Activated CD4-positive, alpha-beta memory T cell treated with anti-CD3 and anti-CD28 coated beads for 36 hours (primary cell): ENCODE measurements around the gene ABCC4. TPM values are rescaled to one million over a fixed set of nuclear protein-coding genes. Genes with fewer than 3 reads are reported as not detected.
"Not testable (repeated sequence)": the region's sequence is repeated elsewhere in the genome, so short reads cannot be mapped to it uniquely, and the experiment has no call there.

ENCODE experiments used
- CTCF ChIA-PET: fragments of 350-600 bp; sonication (Branson Sonifier 250); formaldehyde crosslinking; loops from one replicate; lab custom pipeline; 2021; ENCODE audit warnings: antibody characterized with exemption, inconsistent platforms; lab: Charles Lee
- POLR2A ChIA-PET: fragments of 350-600 bp; sonication (Branson Sonifier 250); formaldehyde crosslinking; loops from one replicate; lab custom pipeline; 2021; ENCODE audit warnings: antibody characterized with exemption; lab: Charles Lee
- DNase-seq: peaks from one replicate; pipeline ENCODE4 v3.0.0-alpha.2; 2020
- H3K27ac Mint-ChIP-seq: one replicate; pipeline ENCODE4 v1.8.0; 2021; ENCODE audit warnings: mixed read lengths
- H3K27me3 Mint-ChIP-seq: one replicate; pipeline ENCODE4 v1.8.0; 2021; ENCODE audit warnings: mixed read lengths
- H3K36me3 Mint-ChIP-seq: one replicate; pipeline ENCODE4 v1.8.0; 2021; ENCODE audit warnings: mixed read lengths
- H3K4me1 Mint-ChIP-seq: one replicate; pipeline ENCODE4 v1.8.0; 2021; ENCODE audit warnings: low read depth, mixed read lengths
- H3K4me3 Mint-ChIP-seq: one replicate; pipeline ENCODE4 v1.8.0; 2021; ENCODE audit warnings: mild to moderate bottlenecking, mixed read lengths
- H3K9me3 Mint-ChIP-seq: one replicate; pipeline ENCODE4 v1.8.0; 2021; ENCODE audit warnings: mixed read lengths
- intact Hi-C: fragments of 100-400 bp; cut with micrococcal nuclease; formaldehyde crosslinking; loops from one replicate; pipeline ENCODE4 v1.15.1; 2023
- total RNA-seq, 2 experiments: library from RNA; stranded (reverse); gene quantifications; one replicate each; pipeline ENCODE4 v1.2.3, GENCODE V29; 2021

The ABCC4 gene
- total RNA-seq, 2 experiments from 2014 or later: 6.9 to 8.7 TPM

DNA sequence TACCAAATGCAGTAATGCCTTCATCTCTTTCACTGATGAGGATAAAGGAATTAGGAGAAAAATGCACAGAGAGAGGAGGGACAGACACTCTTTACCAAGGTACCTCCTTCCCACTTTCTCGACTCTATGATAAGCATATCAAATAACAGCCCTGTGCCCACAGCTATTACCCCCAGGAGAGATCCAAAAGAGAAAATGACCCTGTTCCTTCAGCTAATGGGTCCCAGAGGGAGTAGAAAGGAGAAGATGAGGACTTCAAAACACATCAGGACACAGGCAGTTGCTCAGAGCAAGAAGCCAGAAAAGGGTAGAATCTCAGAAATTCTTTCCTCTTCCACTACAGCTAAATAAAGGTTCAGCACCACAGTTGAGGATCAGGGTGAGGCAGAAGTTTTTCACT, 80.6 kb downstream of the ABCC4 start:
- Mint-ChIP-seq H3K4me3 (no peak overlapping the region), H3K27me3 (no peaks in the 10 kb centered on the region), H3K4me1 (no peaks in the 10 kb centered on the region), H3K27ac (no peak overlapping the region), H3K36me3 (peaks cover 2% of the 10 kb centered on the region), H3K9me3 (no peaks in the 10 kb centered on the region)
- no peak for DNase-seq
- CTCF ChIA-PET: interaction anchor here (1.8 kb wide), 1 partner anchor 31 kb away, joined by 5 read pairs; no protein-coding TSS in a partner anchor
- POLR2A ChIA-PET: no interaction called here
- intact Hi-C loops: no loop called here

DNA sequence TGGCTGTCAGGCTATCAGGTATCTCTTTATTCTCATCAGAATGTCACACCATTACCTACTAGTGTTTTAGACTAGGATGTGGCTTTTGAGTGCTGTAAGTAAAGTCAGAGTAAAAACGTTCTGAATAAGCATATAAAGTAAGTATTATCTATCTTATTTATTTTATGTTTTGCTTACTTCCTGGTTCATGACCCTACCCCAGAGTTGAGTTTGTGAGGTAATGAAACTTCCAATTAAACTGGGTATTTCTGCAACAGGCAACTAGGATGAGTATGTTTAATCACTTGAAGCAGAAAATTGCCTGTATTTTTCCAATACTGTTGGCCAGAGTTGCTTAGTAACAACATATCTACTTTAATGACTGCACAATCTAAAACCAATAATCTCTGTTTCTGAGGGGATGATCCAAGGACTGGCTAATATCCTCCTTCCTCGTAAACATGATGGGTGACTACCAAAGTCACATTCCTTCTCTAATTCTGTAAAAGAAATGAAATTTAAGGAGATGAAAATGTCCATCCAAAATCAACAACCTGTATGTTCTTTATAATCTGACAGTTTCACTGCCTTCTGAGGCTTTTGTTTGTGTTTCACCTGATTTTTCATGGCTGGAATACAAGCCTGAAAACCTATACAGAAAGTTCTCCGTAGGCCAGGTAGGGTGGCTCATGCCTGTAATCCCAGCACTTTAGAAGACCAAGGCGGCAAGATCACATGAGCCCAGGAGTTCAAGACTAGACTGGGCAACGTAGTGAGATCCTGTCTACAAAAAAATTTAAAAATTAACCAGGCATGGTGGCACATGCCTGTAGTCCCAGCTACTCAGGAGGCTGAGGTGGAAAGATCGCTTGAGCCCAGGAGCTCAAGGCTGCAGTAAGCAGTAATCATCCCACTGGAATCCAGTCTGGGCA, 83.1 kb downstream of the ABCC4 start:
- H3K36me3 Mint-ChIP-seq: peaks cover 4% of the 10 kb centered on the region
- H3K27ac Mint-ChIP-seq: no peak overlapping the region
- CTCF ChIA-PET: no interaction called here
- DNase-seq: no peak
- H3K4me3 Mint-ChIP-seq: no peak overlapping the region
- H3K4me1 Mint-ChIP-seq: no peaks in the 10 kb centered on the region
- intact Hi-C loops: no loop called here
- H3K9me3 Mint-ChIP-seq: no peaks in the 10 kb centered on the region
- POLR2A ChIA-PET: no interaction called here
- H3K27me3 Mint-ChIP-seq: no peaks in the 10 kb centered on the region

- CTCF ChIA-PET: interaction anchor here (0.6 to 1.2 kb wide), 4 partner anchors 11 to 189 kb away, joined by 3 to 4 read pairs (median 4); no protein-coding TSS in a partner anchor
- Mint-ChIP-seq H3K27ac (no peak overlapping the region), H3K4me1 (no peaks in the 10 kb centered on the region), H3K4me3 (no peak overlapping the region), H3K36me3 (peaks cover 9% of the 10 kb centered on the region), H3K27me3 (no peaks in the 10 kb centered on the region), H3K9me3 (no peaks in the 10 kb centered on the region)
- intact Hi-C loops: no loop called here
- DNase-seq: no peak
- POLR2A ChIA-PET: no interaction called here
These were observed 85.1 kb downstream of the ABCC4 start for GRCh38 chr13:95216182-95216581.

DNA sequence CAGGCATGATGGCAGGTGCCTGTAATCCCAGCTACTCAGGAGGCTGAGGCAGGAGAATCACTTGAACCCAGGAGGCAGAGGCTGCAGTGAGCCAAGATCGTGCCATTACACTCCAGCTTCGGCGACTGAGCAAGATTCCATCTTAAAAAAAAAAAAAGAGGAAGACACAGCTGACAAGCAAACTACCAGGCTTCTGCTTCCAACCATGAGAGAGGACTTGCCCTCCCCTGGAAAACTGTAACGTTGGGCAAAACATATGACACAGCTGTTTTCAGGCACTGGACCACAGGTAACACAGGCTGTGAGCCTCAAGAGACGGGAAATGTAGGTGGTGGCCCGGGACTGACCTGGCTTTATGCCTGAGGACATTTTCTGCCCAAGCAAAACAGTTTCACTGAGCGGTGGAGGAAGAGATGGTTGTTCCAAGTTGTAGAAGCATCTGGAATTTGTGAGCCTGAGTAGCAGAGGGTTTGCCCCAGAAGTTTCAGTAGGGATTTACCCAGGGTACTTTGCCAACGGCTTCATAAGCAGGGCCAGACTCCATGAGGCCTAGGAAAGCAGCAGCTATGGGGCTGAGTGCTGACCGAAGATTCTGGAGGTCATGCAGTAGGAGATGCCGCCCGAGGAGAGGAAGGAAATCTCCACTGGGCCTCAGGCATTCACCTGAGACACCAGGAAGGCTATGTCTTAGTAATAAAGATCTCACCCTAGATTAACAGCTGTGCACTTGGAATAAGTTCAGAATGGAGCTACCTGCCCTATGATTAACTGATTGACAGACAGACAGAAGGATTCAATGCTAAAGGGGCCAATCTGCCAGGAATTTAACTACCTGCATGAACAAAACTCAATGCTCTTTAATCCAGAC, 88.0 kb downstream of the ABCC4 start:
- no peak overlapping the region for H3K27ac Mint-ChIP-seq
- H3K4me3 Mint-ChIP-seq: no peak overlapping the region
- no peaks in the 10 kb centered on the region for H3K9me3 Mint-ChIP-seq
- no peaks in the 10 kb centered on the region for H3K27me3 Mint-ChIP-seq
- peaks cover 13% of the 10 kb centered on the region for H3K36me3 Mint-ChIP-seq
- ChIA-PET CTCF (interaction anchor here (1.3 kb wide), 1 partner anchor 191 kb away, joined by 3 read pairs; no protein-coding TSS in a partner anchor), POLR2A (no interaction called here)
- DNase-seq: no peak
- no peaks in the 10 kb centered on the region for H3K4me1 Mint-ChIP-seq
- intact Hi-C loops: no loop called here

DNA sequence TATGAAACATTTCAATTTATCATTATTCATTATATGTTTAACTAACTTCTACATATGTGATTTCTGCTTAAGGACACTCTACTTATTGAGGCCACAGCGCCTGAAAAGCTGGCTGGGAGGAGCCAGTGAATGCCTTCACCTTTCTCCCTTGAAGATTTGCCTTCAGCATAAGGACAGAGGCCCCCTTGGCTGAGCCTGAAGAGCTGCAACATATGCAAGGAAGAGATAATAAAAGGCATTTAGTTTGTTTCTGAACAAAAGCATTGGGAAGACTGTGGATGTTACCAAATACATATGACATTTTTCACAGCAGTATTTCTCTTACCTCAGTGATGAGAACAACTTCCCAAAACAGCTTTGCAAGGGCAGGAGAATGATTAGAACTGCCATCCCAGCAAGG, 92.1 kb downstream of the ABCC4 start:
- H3K4me3 Mint-ChIP-seq: no peak overlapping the region
- ChIA-PET POLR2A (interaction anchor here (0.6 kb wide), 1 partner anchor 117 kb away, joined by 3 read pairs; no protein-coding TSS in a partner anchor), CTCF (interaction anchor here (1.5 to 1.7 kb wide), 3 partner anchors 17 to 195 kb away, joined by 4 to 5 read pairs (median 4); no protein-coding TSS in a partner anchor)
- H3K36me3 Mint-ChIP-seq: peaks cover 27% of the 10 kb centered on the region
- intact Hi-C loops: no loop called here
- H3K9me3 Mint-ChIP-seq: no peaks in the 10 kb centered on the region
- no peak overlapping the region for H3K27ac Mint-ChIP-seq
- H3K27me3 Mint-ChIP-seq: no peaks in the 10 kb centered on the region
- H3K4me1 Mint-ChIP-seq: no peaks in the 10 kb centered on the region
- DNase-seq: no peak

DNA sequence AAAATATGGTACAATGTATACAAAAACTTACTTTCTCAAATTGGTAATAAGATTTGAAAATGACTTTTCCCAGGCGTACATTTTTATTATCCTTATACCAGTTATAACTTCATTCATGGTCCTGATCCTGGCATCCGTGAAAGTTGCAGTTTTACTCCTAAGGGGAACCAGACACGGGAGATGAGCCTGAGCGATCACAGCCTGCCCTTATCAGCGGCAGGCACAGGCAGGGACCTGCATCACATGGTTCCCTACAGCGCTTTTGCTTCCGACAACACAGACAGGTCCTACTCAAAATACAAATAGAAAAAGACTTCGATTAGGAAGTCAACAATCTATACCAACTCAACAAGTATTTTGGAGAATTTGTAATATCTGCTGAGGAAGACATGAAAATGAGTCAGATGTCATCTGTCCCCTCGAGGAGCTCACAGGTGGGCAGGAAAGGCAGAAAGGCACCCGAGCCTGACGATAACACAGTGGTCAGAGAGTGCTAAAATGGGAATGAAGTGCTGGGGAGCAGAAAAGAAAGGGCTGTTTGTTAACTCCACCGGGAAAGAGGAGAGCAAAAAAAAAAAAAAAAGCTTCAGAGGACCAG, 93.4 kb downstream of the ABCC4 start:
- POLR2A ChIA-PET: interaction anchor here (0.7 kb wide), 1 partner anchor 305 kb away, joined by 5 read pairs; no protein-coding TSS in a partner anchor

DNA sequence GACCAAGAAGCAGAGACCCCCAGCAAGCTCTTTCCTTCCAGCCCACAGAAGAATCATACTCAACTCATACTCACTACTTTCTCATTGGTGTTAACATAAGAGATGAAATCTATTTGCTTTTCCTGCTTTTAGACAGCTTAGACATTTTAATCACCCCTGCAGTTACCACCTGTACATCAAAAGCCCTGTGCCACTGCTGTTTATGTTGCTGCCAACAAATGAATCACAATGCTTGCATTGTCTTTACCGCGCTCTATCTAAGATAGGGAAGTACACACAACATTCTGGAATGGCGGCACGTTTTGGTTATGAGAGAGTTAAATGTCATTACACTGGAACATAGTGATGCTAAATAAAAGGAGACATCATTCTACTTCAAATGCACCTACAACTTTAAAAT, 95.1 kb downstream of the ABCC4 start:
- ChIA-PET CTCF (no interaction called here), POLR2A (no interaction called here)
- H3K27ac Mint-ChIP-seq: no peak overlapping the region
- H3K36me3 Mint-ChIP-seq: peaks cover 26% of the 10 kb centered on the region
- no peak overlapping the region for H3K4me3 Mint-ChIP-seq
- intact Hi-C loops: no loop called here
- no peaks in the 10 kb centered on the region for H3K4me1 Mint-ChIP-seq
- no peaks in the 10 kb centered on the region for H3K9me3 Mint-ChIP-seq
- no peak for DNase-seq
- H3K27me3 Mint-ChIP-seq: no peaks in the 10 kb centered on the region

More for the DNA sequence above, 93.4 kb downstream of the ABCC4 start:
- H3K4me3 Mint-ChIP-seq: no peak overlapping the region
- no peak for DNase-seq
- CTCF ChIA-PET: interaction anchor here (1.4 to 1.7 kb wide), 3 partner anchors 16 to 197 kb away, joined by 4 to 5 read pairs (median 4); no protein-coding TSS in a partner anchor
- H3K27me3 Mint-ChIP-seq: no peaks in the 10 kb centered on the region
- intact Hi-C loops: no loop called here
- H3K36me3 Mint-ChIP-seq: peaks cover 27% of the 10 kb centered on the region
- no peaks in the 10 kb centered on the region for H3K4me1 Mint-ChIP-seq
- no peak overlapping the region for H3K27ac Mint-ChIP-seq
- H3K9me3 Mint-ChIP-seq: no peaks in the 10 kb centered on the region

- Mint-ChIP-seq H3K27ac (no peak overlapping the region), H3K36me3 (peaks cover 37% of the 10 kb centered on the region), H3K9me3 (peaks cover 4% of the 10 kb centered on the region), H3K27me3 (no peaks in the 10 kb centered on the region), H3K4me3 (no peak overlapping the region), H3K4me1 (no peaks in the 10 kb centered on the region)
- POLR2A ChIA-PET: no interaction called here
- intact Hi-C loops: no loop called here
- DNase-seq: no peak
- CTCF ChIA-PET: no interaction called here
These were observed 97.0 kb downstream of the ABCC4 start for GRCh38 chr13:95204231-95204765.

GRCh38 chr13:95201814-95202651, 99.2 kb downstream of the ABCC4 start:
- no peak overlapping the region for H3K4me3 Mint-ChIP-seq
- no peak overlapping the region for H3K27ac Mint-ChIP-seq
- H3K4me1 Mint-ChIP-seq: no peaks in the 10 kb centered on the region
- POLR2A ChIA-PET: no interaction called here
- peaks cover 39% of the 10 kb centered on the region for H3K36me3 Mint-ChIP-seq
- intact Hi-C loops: no loop called here
- DNase-seq: no peak
- CTCF ChIA-PET: interaction anchor here (0.5 to 1.0 kb wide), 2 partner anchors 10 to 527 kb away, joined by 3 read pairs; no protein-coding TSS in a partner anchor
- no peaks in the 10 kb centered on the region for H3K27me3 Mint-ChIP-seq
- H3K9me3 Mint-ChIP-seq: peaks cover 11% of the 10 kb centered on the region

DNA sequence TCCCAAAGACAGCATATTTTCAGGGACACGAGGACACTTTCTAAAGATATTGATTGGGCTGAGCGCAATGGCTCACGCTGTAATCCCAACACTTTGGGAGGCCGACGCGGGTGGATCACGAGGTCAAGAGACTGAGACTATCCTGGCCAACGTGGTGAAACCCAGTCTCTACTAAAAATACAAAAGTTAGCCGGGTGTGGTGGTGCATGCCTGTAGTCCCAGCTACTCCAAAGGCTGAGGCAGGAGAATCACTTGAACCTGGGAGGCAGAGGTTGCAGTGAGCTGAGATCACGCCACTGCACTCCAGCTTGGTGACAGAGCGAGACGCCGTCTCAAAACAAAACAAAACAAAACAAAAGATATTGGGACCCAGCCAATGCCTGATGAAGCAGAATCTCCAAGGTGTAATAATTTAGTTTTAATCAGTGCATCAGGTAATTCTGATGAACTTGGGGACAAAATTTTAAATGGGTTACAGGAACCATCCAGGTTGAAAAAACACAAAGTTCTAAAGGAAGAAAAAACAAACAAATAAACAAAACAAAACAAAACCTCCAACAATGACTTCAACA, 100.8 kb downstream of the ABCC4 start:
- DNase-seq, H3K27ac Mint-ChIP-seq, POLR2A ChIA-PET, H3K27me3 Mint-ChIP-seq, H3K4me3 Mint-ChIP-seq, intact Hi-C loops, CTCF ChIA-PET, H3K4me1 Mint-ChIP-seq: not testable (repeated sequence)
- H3K36me3 Mint-ChIP-seq: peaks cover 30% of the 10 kb centered on the region
- peaks cover 11% of the 10 kb centered on the region for H3K9me3 Mint-ChIP-seq
